ENCODE results near the gene OAF.
"Not testable (repeated sequence)": the region's sequence is repeated elsewhere in the genome, so short reads cannot be mapped to it uniquely, and the experiment has no call there.

The OAF gene

DNA sequence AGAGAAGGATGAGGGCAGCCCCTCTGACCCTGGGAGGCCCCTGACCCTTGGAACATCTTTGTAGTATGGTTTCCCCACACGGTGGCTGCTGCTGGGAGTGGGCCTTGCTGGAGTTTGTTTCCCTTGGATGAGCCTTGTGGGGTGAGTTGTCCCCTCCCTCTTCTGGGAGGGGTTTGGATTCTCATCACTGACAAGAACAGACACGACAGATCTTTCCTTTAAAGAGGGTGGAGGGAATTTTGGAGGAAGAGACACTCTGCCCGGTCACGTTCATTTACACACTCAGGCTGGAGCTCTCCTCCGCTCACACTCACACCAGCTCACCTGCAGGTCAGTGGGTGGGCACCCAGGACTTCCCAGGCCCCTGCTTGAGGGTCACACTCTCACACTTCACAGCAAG is 60.8 kb downstream of the OAF start:
- no peak overlapping the region for H3K4me3 ChIP-seq (ENCODE audit: low read depth in 1 of 2, low read length in 2 of 2)
- ATAC-seq (ENCODE audit: insufficient read depth, low read depth) (no peak), DNase-seq (no peak)
- H3K36me3 ChIP-seq (ENCODE audit: insufficient read depth, low read length): no peaks in the 10 kb centered on the region
- H3K4me2 ChIP-seq (ENCODE audit: insufficient read depth, low read length): no peak overlapping the region
- H2AFZ ChIP-seq (ENCODE audit: low read depth, low read length): no peak overlapping the region
- H3K9ac ChIP-seq (ENCODE audit: low read depth, low read length): no peak overlapping the region
- H3K79me2 ChIP-seq (ENCODE audit: insufficient read depth, low read length): no peaks in the 10 kb centered on the region
- no peaks in the 10 kb centered on the region for H3K4me1 ChIP-seq (ENCODE audit: insufficient read depth, low read length)
- no peaks in the 10 kb centered on the region for H4K20me1 ChIP-seq (ENCODE audit: insufficient read depth, low read length)
- H3K27me3 ChIP-seq (ENCODE audit: insufficient read depth, low read length, poor library complexity): peaks cover 24% of the 10 kb centered on the region
- H3K27ac ChIP-seq (ENCODE audit: low read length): no peak overlapping the region
- H3K9me3 ChIP-seq (ENCODE audit: insufficient read depth, low read length, severe bottlenecking): no peaks in the 10 kb centered on the region
- TF ChIP-seq, protein P1, sequence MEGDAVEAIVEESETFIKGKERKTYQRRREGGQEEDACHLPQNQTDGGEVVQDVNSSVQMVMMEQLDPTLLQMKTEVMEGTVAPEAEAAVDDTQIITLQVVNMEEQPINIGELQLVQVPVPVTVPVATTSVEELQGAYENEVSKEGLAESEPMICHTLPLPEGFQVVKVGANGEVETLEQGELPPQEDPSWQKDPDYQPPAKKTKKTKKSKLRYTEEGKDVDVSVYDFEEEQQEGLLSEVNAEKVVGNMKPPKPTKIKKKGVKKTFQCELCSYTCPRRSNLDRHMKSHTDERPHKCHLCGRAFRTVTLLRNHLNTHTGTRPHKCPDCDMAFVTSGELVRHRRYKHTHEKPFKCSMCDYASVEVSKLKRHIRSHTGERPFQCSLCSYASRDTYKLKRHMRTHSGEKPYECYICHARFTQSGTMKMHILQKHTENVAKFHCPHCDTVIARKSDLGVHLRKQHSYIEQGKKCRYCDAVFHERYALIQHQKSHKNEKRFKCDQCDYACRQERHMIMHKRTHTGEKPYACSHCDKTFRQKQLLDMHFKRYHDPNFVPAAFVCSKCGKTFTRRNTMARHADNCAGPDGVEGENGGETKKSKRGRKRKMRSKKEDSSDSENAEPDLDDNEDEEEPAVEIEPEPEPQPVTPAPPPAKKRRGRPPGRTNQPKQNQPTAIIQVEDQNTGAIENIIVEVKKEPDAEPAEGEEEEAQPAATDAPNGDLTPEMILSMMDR (IDR thresholded peaks at IDR 0.05; ENCODE audit: borderline replicate concordance, extremely low read depth, low read length, poor library complexity, severe bottlenecking): no peak
- TF ChIP-seq EZH2 (IDR thresholded peaks at IDR 0.05; ENCODE audit: borderline replicate concordance, low read depth, low read length, severe bottlenecking): no peak

DNA sequence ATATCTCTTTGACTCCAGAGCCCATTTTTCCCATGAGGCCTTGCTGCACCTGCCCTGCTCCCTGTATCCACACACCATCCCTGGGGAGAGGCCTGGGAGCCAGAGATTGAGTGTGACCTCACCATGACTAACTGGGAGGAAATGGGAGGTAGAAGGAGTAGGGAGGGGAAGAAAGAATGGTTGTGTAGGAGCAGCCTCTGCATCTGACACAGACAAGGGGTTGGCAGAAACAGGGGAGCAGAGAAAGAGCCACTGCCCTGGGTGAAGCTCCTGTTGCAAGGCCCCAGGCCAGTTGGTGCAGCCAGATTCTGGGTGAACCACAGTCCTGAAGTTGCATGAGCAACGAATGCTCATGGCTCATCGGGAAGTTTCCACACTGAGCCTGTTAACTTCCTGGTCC is 61.5 kb downstream of the OAF start:
- no peak overlapping the region for H2AFZ ChIP-seq (ENCODE audit: low read depth, low read length)
- no peak for TF ChIP-seq EZH2 (IDR thresholded peaks at IDR 0.05; ENCODE audit: borderline replicate concordance, low read depth, low read length, severe bottlenecking)
- TF ChIP-seq, protein P1 (IDR thresholded peaks at IDR 0.05; ENCODE audit: borderline replicate concordance, extremely low read depth, low read length, poor library complexity, severe bottlenecking): no peak
- H3K4me2 ChIP-seq (ENCODE audit: insufficient read depth, low read length): no peak overlapping the region
- no peaks in the 10 kb centered on the region for H3K79me2 ChIP-seq (ENCODE audit: insufficient read depth, low read length)
- no peaks in the 10 kb centered on the region for H4K20me1 ChIP-seq (ENCODE audit: insufficient read depth, low read length)
- H3K27me3 ChIP-seq (ENCODE audit: insufficient read depth, low read length, poor library complexity): peaks cover 23% of the 10 kb centered on the region
- H3K9me3 ChIP-seq (ENCODE audit: insufficient read depth, low read length, severe bottlenecking): no peaks in the 10 kb centered on the region
- ATAC-seq (ENCODE audit: insufficient read depth, low read depth) (no peak), DNase-seq (no peak)
- H3K4me3 ChIP-seq (ENCODE audit: low read depth in 1 of 2, low read length in 2 of 2): no peak overlapping the region
- H3K27ac ChIP-seq (ENCODE audit: low read length): no peak overlapping the region
- H3K4me1 ChIP-seq (ENCODE audit: insufficient read depth, low read length): no peaks in the 10 kb centered on the region
- H3K9ac ChIP-seq (ENCODE audit: low read depth, low read length): no peak overlapping the region
- no peaks in the 10 kb centered on the region for H3K36me3 ChIP-seq (ENCODE audit: insufficient read depth, low read length)

DNA sequence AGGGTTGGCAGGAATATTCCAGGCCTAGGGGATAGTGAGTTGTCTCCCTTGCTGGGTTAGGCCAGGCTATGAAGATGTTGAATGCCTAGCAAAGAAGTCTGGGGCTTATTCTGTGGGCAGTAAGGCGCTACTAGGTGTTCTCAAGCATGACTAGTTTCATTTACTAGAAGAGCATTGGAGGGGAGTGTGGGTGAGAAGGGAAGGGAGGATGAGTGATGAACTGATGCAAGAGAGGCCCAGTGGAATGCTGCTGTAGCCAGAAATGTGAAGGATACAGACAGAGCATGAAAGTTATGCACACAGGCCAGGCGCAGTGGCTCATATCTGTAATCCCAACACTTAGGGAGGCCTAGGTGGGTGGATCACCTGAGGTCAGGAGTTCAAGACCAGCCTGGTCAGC is 62.6 kb downstream of the OAF start:
- no peak for ATAC-seq (ENCODE audit: insufficient read depth, low read depth)
- H3K36me3 ChIP-seq (ENCODE audit: insufficient read depth, low read length): no peaks in the 10 kb centered on the region

DNA sequence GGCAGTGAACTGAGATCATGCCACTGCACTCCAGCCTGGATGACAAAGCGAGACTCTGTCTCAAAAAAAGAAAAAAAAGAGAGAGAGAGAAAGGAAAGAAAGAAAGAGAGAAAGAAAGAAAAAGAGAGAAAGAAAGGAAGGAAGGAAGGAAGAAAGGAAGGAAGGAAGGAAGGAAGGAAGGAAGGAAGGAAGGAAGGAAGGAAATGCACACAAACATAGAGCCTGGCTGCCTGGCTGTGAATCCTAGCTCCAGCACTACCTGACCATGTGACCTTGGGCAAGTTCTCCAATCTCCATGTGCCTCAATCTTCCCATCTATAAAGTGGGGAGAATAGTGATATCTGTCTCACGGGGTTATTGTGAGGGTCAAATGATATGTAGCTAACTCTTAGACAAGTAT is 63.1 kb downstream of the OAF start:
- not testable (repeated sequence) for DNase-seq; H3K9ac ChIP-seq (ENCODE audit: low read depth, low read length); ATAC-seq (ENCODE audit: insufficient read depth, low read depth); H3K4me3 ChIP-seq (ENCODE audit: low read depth in 1 of 2, low read length in 2 of 2); H4K20me1 ChIP-seq (ENCODE audit: insufficient read depth, low read length); H2AFZ ChIP-seq (ENCODE audit: low read depth, low read length); H3K79me2 ChIP-seq (ENCODE audit: insufficient read depth, low read length); H3K27ac ChIP-seq (ENCODE audit: low read length); H3K9me3 ChIP-seq (ENCODE audit: insufficient read depth, low read length, severe bottlenecking); H3K36me3 ChIP-seq (ENCODE audit: insufficient read depth, low read length); H3K4me1 ChIP-seq (ENCODE audit: insufficient read depth, low read length); H3K4me2 ChIP-seq (ENCODE audit: insufficient read depth, low read length)
- H3K27me3 ChIP-seq (ENCODE audit: insufficient read depth, low read length, poor library complexity): peaks cover 29% of the 10 kb centered on the region

More for the DNA sequence above, 62.6 kb downstream of the OAF start:
- DNase-seq: no peak
- Histone ChIP-seq H3K9ac (ENCODE audit: low read depth, low read length) (no peak overlapping the region), H3K79me2 (ENCODE audit: insufficient read depth, low read length) (no peaks in the 10 kb centered on the region), H3K4me3 (ENCODE audit: low read depth in 1 of 2, low read length in 2 of 2) (no peak overlapping the region), H4K20me1 (ENCODE audit: insufficient read depth, low read length) (no peaks in the 10 kb centered on the region), H3K4me2 (ENCODE audit: insufficient read depth, low read length) (no peak overlapping the region), H3K4me1 (ENCODE audit: insufficient read depth, low read length) (no peaks in the 10 kb centered on the region), H2AFZ (ENCODE audit: low read depth, low read length) (no peak overlapping the region), H3K27me3 (ENCODE audit: insufficient read depth, low read length, poor library complexity) (peaks cover 31% of the 10 kb centered on the region), H3K9me3 (ENCODE audit: insufficient read depth, low read length, severe bottlenecking) (no peaks in the 10 kb centered on the region), H3K27ac (ENCODE audit: low read length) (no peak overlapping the region)
- TF ChIP-seq, protein P1 (IDR thresholded peaks at IDR 0.05; ENCODE audit: borderline replicate concordance, extremely low read depth, low read length, poor library complexity, severe bottlenecking): no peak
- no peak for TF ChIP-seq EZH2 (IDR thresholded peaks at IDR 0.05; ENCODE audit: borderline replicate concordance, low read depth, low read length, severe bottlenecking)

Data from DND-41 (cell line).